HG02970 (cell line): ENCODE data around the gene EXOC2.
"Not testable (repeated sequence)": the region's sequence is repeated elsewhere in the genome, so short reads cannot be mapped to it uniquely, and the experiment has no call there.

Experiments used
- ATAC-seq: cut with Tn5 transposase; IDR thresholded peaks from one replicate; pipeline ENCODE4 v1.9.1; 2021; ENCODE audit warnings: mild to moderate bottlenecking, moderate library complexity, moderate number of reproducible peaks; ENCODE audit not compliant: unreplicated experiment, low FRiP score

The EXOC2 gene

GRCh38 chr6:641225-641985 lies 51.5 kb downstream of the EXOC2 start:
- ATAC-seq = no peak

- no peak for ATAC-seq
Observed at GRCh38 chr6:636488-636887, 56.5 kb downstream of the EXOC2 start.

- no peak for ATAC-seq
Observed at GRCh38 chr6:635233-635632, 57.7 kb downstream of the EXOC2 start.

- no peak for ATAC-seq
Observed at GRCh38 chr6:633611-634010, 59.3 kb downstream of the EXOC2 start.

- no peak for ATAC-seq
Observed at GRCh38 chr6:628766-629165, 64.2 kb downstream of the EXOC2 start.

- ATAC-seq = no peak
Observed at GRCh38 chr6:626236-626635, 66.7 kb downstream of the EXOC2 start.

GRCh38 chr6:624979-625378 lies 68.0 kb downstream of the EXOC2 start:
- no peak for ATAC-seq

- ATAC-seq = no peak
Observed at GRCh38 chr6:622462-622861, 70.5 kb downstream of the EXOC2 start.

GRCh38 chr6:621931-622330 lies 71.0 kb downstream of the EXOC2 start:
- no peak for ATAC-seq

GRCh38 chr6:620950-621349 lies 72.0 kb downstream of the EXOC2 start:
- ATAC-seq = no peak

GRCh38 chr6:620166-620565 lies 72.8 kb downstream of the EXOC2 start:
- ATAC-seq = no peak

- no peak for ATAC-seq
Observed at GRCh38 chr6:617456-618100, 75.4 kb downstream of the EXOC2 start.

GRCh38 chr6:613981-614380 lies 79.0 kb downstream of the EXOC2 start:
- ATAC-seq = no peak

- no peak for ATAC-seq
Observed at GRCh38 chr6:611928-612327, 81.0 kb downstream of the EXOC2 start.

GRCh38 chr6:610882-611281 lies 82.1 kb downstream of the EXOC2 start:
- no peak for ATAC-seq

- ATAC-seq = no peak
Observed at GRCh38 chr6:609905-610304, 83.0 kb downstream of the EXOC2 start.

- no peak for ATAC-seq
Observed at GRCh38 chr6:606829-607379, 86.0 kb downstream of the EXOC2 start.

- not testable (repeated sequence) for ATAC-seq
Observed at GRCh38 chr6:605895-606294, 87.0 kb downstream of the EXOC2 start.

- ATAC-seq = no peak
Observed at GRCh38 chr6:604579-604978, 88.4 kb downstream of the EXOC2 start.

GRCh38 chr6:603265-603664 lies 89.7 kb downstream of the EXOC2 start:
- no peak for ATAC-seq

- ATAC-seq = no peak
Observed at GRCh38 chr6:599576-600448, 93.1 kb downstream of the EXOC2 start.
